Epithelial cell of proximal tubule (primary cell): Measurements from ENCODE around the gene MTURN. TPM values are rescaled to one million over a fixed set of nuclear protein-coding genes. Genes with fewer than 3 reads are reported as not detected.
A peak's percentile ranks its signal among the peaks of the same experiment; 100 is the strongest.

ENCODE experiments used
- DNase-seq: peaks from one replicate; pipeline ENCODE4 v3.0.0-alpha.2; 2011; ENCODE audit warnings: low read depth
- H3K4me3 ChIP-seq: 2 replicates; pipeline ENCODE4 v1.5.1; 2011; ENCODE audit warnings: low read depth, mild to moderate bottlenecking, low read length
- total RNA-seq: library from RNA; depleted of rRNA; stranded (reverse); fragments of >200 nt; gene quantifications from 2 replicates; pipeline ENCODE4 v1.2.3, GENCODE V29; 2015
- TF ChIP-seq, protein P1 (sequence below): conservative IDR thresholded peaks from 2 replicates; pipeline ENCODE4 v1.5.1; 2012; ENCODE audit warnings: low read depth, mild to moderate bottlenecking, low read length

Gene MTURN
- total RNA-seq = 3.4 and 4.7 TPM in 2 replicates

- no peak for DNase-seq
- TF ChIP-seq, protein P1, sequence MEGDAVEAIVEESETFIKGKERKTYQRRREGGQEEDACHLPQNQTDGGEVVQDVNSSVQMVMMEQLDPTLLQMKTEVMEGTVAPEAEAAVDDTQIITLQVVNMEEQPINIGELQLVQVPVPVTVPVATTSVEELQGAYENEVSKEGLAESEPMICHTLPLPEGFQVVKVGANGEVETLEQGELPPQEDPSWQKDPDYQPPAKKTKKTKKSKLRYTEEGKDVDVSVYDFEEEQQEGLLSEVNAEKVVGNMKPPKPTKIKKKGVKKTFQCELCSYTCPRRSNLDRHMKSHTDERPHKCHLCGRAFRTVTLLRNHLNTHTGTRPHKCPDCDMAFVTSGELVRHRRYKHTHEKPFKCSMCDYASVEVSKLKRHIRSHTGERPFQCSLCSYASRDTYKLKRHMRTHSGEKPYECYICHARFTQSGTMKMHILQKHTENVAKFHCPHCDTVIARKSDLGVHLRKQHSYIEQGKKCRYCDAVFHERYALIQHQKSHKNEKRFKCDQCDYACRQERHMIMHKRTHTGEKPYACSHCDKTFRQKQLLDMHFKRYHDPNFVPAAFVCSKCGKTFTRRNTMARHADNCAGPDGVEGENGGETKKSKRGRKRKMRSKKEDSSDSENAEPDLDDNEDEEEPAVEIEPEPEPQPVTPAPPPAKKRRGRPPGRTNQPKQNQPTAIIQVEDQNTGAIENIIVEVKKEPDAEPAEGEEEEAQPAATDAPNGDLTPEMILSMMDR = no peak
- H3K4me3 ChIP-seq = peak within 1 kb of the TSS; percentile 75
These were observed at the start of gene MTURN for GRCh38 chr7:30134611-30135300. Gene MTURN, plus strand, starts transcription at chr7:30134986. Its CDS starts 151 bp downstream, at chr7:30135137.

DNA sequence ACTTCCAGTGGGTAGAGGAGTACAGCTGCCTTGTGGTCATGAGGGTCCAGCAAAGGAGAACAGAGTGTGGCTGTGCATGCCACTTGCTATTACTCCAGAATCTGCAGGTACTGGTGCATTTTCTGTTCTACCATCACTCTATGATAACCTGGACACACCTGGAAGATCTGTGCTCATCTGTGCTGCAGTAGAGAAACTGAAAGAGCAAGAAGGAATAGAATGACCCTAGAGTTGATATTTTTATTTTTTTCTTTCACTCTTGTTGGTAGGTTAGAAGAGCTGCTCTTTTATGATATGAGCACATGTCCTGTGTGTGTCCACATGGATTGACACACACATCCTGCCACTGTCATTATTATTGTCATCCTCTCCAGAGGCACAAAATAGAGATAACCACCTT lies 48.3 kb upstream of the MTURN start:
- no peak for DNase-seq
- TF ChIP-seq, protein P1 = no peak
- no peak overlapping the region for H3K4me3 ChIP-seq

- TF ChIP-seq, protein P1 = no peak
- H3K4me3 ChIP-seq = no peak overlapping the region
- DNase-seq = no peak
These were observed 47.4 kb upstream of the MTURN start for GRCh38 chr7:30087371-30087770.

DNA sequence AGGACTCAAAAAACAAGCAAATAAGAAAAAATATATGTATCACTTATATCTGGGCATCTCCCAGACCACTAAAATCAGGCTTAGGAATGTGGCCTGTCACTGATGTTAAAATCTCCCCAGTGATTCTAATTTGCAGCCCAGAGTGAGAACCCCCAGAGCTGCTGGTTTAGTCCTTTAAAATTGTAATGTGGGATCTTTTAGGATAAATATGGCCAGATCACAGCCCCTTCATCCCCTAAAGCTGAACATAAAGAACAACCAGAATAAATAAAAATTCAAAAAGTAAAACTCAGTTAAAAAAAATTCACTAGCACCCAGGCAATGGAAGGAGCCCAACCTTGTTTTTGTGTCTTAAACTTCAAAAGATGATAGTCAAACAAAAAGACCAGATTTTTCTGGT lies 46.4 kb upstream of the MTURN start:
- no peak overlapping the region for H3K4me3 ChIP-seq
- TF ChIP-seq, protein P1 = no peak
- DNase-seq = no peak

- TF ChIP-seq, protein P1 = no peak
- no peak overlapping the region for H3K4me3 ChIP-seq
- no peak for DNase-seq
These were observed 44.7 kb upstream of the MTURN start for GRCh38 chr7:30090111-30090510.

- peak; percentile 49 for DNase-seq
- no peak overlapping the region for H3K4me3 ChIP-seq
- TF ChIP-seq, protein P1 = no peak
These were observed 43.3 kb upstream of the MTURN start for GRCh38 chr7:30091491-30091912.

DNA sequence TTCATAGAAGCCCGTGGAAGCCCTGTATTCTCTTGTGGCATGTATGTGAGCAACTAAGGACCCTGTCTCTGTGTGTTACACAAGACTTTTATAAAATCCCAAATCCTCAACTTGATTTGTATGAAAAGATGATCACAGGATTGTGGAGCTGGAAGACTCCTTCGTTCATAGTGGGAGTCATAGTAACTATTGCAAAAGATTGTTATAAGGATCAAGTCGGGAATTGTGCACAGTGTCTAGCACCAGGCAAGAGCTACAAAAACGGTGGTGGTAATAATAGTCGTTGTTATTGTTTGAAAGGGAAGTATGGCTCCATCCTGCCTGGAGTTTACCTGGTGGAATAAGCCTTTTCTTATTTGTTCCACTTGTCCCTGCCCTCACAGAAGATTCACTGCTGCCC lies 42.8 kb upstream of the MTURN start:
- no peak for DNase-seq
- no peak overlapping the region for H3K4me3 ChIP-seq
- TF ChIP-seq, protein P1 = no peak
